A172 (cell line): ENCODE measurements around the gene PRR5L. TPM values are rescaled to one million over a fixed set of nuclear protein-coding genes. Genes with fewer than 3 reads are reported as not detected.
A peak's percentile ranks its signal among the peaks of the same experiment; 100 is the strongest.

Experiments used
- DNase-seq: peaks from one replicate; pipeline ENCODE4 v3.0.0-alpha.2; 2015; ENCODE audit warnings: low spot score
- total RNA-seq: library from RNA; depleted of rRNA; stranded (reverse); fragments of >200 nt; shearing (Covaris generic); gene quantifications from 2 replicates; pipeline ENCODE4 v1.2.3, GENCODE V29; 2014

PRR5L gene
- total RNA-seq, 1 experiment from 2014 or later = 2.5 TPM

DNA sequence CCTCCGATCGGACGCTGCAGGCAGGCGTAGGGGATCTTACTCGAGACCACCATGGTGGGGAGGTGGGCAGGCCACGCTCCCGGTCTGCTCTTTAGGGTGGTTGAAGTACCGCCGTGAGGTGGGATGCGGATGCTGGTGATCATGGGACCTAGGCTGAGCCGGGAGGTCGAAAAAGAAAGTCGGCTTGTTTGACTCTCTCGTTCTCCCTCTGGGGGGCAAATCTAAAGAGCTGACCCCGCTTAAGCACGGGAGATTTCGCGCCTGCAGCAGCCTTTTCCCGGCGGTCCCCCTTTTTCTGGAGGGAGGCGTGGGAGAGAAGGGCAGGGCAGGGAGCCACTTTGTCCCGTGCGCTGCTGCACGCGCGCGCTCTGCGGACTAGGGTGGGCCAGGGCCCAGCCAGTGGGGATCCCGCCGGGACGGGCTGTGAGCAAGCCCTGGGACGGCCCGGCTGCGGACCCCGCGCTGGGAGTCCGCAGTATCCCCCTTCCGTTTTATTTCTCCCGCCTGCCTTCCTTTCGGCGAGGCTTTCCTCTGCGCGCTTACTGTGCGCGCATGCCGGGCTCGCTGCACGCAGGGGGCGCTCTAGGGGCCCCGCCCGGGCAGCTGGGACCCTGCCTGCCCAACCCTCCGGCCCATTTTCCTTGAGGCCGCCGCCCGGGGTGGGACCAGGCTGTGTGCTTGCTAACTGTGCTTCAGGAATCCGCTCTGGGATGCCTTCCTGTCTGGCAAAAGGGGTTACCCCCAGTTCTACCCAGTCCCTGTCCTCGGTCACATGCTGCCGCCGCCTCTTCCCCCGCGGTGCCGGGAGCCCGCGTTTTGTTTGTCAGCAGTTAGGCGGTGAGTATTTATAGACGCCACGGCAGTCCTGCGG lies 81.0 kb downstream of the PRR5L start:
- DNase-seq = no peak

DNA sequence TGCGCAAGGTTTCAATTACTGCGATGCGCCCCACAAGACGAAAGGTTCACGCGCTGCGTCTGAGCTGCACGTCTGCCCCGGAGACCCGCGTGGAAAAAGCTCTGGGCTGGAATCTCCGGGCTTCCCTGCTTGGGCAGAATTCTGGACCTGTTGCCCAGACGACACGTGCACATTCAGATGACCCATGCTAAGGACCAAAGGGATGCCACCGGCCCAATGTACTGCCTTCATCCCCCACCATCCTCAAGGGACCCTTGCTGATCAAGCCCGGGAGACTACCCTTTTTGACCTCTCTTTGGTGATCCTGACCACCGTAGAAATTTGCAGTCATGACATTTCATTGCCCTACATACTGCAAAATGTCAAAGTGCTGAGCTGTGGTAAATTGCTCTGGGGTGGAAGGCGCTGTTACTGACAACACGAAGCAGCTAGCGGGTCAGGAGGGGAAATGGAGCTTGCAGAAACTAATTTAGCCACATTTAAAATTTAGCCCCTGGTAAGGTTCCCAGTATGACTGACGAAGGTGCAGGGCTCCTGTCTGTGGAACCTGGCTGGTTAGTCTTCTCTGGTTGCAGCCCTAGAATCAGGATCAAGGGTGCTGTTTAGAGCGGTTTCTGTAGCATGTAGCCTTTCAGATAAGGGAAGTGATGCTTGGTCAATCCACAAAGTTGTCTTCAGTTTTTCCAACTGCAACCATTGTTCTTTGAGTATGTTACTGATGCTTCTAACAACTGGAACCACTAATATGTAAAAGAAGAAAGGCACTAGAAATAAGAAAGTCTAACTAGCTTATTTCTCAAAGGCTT lies 81.9 kb downstream of the PRR5L start:
- no peak for DNase-seq

DNA sequence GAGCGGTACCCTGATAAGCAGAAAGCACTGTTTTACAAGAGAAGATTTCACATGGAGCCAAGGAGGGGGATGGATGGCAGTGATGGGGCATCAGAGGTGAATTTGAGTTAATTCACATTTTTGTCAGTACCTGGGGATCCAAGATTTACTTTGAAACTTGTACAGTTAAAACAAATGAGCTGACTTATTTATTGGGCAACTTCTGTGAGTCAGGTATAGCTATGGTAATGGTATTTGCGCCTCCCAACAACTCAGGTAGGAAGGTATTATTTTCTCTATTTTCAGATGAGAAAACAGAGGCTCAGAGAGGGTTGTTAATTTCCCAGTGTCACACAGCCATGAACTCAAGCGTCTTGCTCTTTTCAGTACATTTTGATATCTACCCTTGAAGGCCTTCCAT lies 83.6 kb downstream of the PRR5L start:
- DNase-seq = no peak

- no peak for DNase-seq
These were observed 84.4 kb downstream of the PRR5L start for GRCh38 chr11:36380296-36381014.

DNA sequence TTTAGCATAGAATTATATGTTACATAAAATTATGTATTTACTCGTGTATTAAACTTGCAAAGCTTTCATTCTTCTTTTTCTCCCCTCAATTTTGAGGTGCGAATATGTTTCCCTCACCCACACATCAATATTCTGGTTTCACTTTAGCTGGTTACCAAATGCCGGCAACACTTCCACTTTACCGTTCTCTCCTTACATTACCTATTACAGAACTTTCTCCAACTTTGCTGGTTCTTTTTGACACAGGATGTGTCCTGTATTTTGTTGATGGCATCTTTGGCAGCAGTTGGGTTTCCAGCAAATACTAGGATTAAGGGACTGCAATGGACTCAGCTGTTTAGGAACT lies 84.9 kb downstream of the PRR5L start:
- no peak for DNase-seq

- no peak for DNase-seq
These were observed 87.1 kb downstream of the PRR5L start for GRCh38 chr11:36383195-36383594.

GRCh38 chr11:36385121-36385970 lies 89.3 kb downstream of the PRR5L start:
- peak; percentile 78 for DNase-seq

- no peak for DNase-seq
These were observed 90.3 kb downstream of the PRR5L start for GRCh38 chr11:36386411-36386810.

DNA sequence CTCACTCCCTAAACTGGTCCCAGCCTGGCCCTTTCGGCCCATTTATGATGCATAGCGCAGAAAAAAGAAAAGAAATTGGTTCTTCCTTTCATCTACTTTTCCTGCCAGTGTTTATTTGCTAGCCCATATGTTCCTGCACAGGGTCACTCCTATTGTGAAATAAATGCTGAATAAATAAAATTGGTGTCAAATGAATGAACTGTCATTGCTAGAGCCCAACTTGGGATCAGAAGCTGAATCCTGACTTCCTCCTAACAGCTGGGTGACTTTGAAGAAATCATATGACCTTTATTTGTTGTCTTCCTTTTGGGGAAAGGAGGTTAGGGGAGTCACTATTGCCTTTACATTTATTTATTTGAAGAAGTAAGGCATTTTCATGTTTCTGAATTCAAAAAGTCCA lies 92.0 kb downstream of the PRR5L start:
- no peak for DNase-seq

DNA sequence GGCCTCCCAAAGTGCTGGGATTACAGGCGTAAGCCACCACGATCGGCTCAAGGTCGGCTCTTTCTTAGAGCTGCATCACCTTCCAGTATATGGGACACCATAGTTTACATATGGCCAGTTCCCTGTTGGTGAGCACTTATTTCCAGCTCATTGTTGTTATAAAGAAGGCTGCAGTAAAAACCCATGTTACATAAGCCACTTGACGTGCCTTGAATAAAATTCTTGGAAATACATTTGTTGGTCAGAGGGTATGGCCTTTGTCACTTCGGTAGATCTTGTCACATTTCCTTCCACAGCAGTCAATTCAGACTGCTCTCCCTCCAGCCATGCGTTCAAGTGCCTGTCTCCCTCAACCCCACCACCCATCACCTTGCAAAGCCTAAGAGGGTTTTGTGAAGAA lies 92.9 kb downstream of the PRR5L start:
- no peak for DNase-seq

- DNase-seq = no peak
These were observed 93.7 kb downstream of the PRR5L start for GRCh38 chr11:36389811-36390210.

DNA sequence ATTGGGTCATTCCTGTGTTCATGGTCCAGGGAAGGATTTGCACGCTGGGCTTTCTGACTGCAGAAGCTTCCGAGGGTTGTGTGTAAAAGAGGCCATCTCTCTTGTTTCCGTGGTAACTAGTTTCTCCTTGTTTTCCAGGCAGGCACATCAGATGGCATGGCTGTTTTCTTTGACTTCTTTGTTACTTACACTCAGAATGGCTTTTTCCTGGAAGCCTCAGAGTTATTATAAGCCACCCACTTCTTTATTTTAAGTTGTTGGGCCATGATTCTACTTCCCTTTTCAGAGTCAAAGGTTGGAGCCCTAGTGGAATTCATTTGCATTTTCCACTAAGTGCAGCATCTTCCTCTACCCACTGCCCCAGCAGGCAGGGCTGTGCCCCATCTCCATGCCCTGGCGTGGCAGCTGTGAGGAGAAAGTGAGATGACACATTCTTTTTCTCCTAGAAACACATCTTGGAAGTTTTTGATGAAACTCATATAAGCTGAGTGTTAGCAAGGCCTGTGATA lies 94.9 kb downstream of the PRR5L start:
- DNase-seq = no peak

- DNase-seq = no peak
These were observed 96.1 kb downstream of the PRR5L start for GRCh38 chr11:36392196-36392595.

DNA sequence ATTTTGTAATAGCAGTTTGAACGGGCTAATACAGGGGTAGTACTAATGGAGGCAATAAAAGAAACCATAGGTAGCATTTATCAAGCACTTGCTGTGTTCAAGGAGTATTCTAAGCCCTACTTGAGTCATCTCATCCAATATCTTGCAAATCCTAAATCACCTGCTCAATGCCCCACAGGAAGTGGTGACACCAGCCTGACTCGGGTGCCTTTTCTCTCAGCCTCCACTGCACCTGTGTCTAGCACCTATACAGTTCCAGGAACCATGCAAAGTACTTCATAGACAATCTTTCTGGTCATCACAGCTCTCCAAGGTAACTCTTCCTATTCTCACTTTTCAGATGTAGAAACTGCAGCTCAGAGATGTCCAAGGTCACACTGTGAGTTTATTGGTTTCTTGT lies 98.0 kb downstream of the PRR5L start:
- DNase-seq = no peak

DNA sequence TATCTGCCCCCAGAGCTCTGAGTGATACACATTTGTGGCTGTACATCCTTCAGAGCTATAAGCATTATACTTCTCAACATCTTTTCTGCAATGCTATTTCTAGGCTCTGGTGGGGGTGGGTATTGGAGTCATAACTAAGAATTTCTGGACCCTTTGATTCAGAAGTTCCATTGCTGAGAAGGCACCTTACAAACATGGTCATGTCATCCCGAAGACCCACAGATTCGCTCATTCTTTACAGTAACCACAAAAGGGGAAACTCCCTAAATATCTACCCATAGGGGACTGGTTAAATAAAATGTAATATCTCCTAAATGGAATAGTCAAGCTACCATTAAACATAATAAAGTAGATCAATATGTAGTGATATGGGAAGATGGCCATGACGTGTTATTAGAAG lies 98.8 kb downstream of the PRR5L start:
- DNase-seq = no peak

- DNase-seq = no peak
These were observed 100.1 kb downstream of the PRR5L start for GRCh38 chr11:36395978-36396736.

GRCh38 chr11:36398231-36398953 lies 102.3 kb downstream of the PRR5L start:
- no peak for DNase-seq

GRCh38 chr11:36399236-36399635 lies 103.1 kb downstream of the PRR5L start:
- no peak for DNase-seq

DNA sequence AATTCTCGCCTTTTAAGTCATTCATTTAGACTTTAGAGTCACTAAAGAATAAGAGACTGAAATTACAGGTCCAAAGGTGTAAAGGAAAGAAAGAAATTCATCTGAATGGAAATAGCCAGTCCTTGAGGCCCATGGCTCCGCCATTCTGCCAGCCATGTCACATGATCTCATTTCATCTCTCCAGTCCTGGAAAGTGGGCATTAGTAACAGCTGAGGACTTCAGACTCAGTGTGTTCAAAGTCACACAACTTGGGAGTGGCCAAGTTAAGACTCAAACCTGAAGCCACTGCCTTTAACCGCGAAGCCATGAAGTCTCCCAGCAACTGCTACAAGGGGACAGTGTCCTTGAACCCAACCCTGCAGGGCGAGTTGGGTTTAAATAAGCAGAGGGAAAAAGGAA lies 103.7 kb downstream of the PRR5L start:
- DNase-seq = no peak
